GOT3 (cell line): ENCODE results near the gene RAX.

Experiments used
- DNase-seq: peaks from one replicate; lab custom pipeline; 2025; ENCODE audit warnings: mixed read lengths; lab: John Stamatoyannopoulos, UW

Gene RAX

DNA sequence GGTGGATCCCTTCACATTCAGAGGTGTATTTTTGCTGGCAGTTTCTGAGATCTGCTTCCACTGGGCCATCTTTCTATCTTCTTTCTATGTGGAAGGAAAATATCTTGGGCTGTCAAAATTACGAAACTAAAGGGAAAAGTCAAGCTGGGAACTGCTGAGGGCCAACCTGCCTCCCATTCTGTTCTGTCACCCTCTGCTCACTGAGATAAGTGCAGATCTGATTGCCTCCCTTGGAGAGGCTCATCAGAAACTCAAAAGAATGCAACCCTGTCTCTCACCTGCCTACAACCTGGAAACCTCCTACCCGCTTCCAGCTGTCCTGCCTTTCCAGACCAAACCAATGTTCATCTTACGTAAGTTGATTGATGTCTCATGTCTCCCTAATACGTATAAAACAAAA lies 26.5 kb downstream of the RAX start:
- DNase-seq = no peak

DNA sequence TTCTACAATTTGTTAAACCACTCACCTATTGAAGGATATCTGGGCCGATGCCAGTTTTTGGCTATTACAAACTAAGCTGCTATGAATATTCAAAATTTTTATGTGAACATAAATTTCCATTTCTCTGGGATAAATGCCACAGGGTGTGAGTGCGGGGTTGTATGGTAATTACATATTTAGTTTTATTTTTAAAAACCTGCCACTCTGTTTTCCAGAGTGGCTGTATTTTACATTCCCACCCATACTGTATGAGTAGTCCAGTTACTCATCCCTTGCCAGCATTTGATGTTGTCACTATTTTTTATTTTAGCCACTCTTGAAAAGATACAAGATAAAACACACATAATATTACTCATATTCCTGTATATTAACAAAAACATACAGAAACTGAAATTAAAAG lies 30.3 kb downstream of the RAX start:
- DNase-seq = no peak

DNA sequence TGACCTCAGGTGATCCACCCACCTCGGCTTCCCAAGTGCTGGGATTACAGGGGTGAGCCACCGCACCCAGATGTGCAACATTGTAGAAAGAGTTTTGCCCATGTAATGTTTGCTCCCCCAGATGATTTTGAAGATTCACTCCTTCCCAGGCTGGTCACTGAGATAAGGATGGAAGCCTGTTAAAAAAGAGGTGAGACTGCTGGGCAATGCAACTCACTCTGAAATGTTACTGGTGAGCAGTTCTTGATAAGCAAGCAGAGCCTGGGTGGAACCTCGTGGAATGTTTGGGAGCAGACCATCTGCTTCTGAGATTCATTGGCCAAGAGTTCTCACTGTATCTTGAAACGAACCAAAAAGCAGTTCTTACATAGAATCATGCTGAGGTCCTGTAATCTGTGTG lies 33.6 kb downstream of the RAX start:
- no peak for DNase-seq

DNA sequence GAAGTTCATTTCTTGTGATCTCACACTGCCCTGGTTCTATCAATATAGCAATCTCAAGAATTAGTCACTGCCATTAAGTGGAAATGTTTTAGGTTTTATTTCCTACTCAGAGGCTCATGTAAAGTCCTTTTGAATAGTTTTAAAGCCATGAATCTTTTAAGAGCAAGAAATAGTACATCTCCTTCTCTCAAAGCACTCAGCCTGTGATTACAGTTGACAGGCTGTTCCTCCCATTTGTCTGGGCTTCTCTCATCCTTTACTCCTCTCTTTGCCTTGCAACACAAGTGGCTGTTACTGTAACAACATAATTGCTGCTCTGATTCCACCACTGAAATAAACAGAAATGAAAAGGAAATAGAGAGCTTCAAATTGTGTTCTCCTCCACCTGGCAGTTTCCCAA lies 34.9 kb downstream of the RAX start:
- DNase-seq = no peak

DNA sequence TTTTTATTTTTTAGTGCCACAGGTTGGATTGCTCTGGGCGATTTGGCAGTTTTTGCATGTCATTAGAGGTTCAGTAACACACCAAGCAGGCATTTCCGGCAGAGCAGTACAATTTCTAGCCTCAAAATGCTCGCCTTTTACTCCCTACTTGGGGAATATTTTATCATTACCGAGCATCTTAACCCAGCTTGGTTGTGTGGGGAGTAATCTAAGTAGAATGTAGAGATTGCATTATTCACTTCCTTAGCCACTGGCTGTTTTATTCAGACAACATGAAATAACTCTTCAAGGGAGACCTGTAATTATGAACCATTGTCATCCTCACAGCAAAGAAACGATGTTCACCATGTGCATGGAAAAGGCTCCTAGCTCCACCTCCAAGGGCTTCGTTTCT lies 40.2 kb downstream of the RAX start:
- DNase-seq = no peak

DNA sequence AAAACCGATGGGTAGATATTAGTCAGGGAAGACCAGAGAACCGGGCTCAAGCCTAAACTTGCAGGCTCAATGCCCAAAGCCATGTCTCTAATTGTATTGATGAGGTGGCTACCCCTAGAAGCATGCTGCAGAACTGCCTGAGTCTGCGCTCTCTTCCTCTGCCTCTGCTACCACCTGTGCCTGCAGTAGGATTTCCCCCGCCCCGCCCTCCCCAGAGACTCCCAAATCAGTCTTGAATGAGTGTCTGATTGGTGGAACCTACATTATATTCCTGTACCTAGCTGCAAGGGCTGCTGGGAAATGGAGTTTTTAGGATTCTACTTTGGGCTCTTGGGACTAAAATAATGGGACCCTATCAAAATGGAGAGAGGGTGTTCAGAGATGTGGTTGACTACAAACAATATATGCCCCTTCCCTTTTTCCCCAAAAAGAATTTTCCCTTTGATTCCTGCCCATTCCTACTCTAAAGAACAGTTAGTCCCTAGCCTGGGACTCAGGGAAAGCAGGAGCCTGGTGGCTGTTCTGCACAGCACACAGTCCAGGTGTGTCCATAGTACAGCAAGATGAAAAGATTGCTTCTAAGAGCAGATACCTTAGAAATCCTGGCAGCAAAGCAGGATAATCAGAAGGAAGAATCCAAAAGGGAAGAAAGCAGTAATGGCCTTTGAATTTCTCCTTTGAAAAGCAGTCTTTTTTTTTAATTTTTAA lies 40.8 kb downstream of the RAX start:
- no peak for DNase-seq

DNA sequence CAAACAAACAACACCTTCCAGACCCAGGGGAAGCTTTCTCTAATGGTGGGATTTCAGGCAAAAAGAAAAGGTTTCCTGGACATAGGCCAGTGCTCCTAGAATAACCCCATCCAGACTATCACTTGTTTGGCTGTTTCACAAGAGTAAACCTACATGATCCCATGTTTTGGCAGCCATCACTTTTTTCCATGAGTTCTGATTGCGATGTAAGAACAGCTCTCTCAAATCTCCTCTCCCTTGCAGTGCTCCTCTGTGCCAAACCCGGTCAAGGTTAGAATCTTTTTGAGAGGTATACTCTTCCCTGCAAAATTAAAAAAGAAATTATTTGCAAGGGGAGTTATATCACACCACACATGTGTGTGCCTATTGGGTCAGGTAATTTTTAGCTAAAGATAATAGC lies 41.4 kb downstream of the RAX start:
- DNase-seq = no peak

DNA sequence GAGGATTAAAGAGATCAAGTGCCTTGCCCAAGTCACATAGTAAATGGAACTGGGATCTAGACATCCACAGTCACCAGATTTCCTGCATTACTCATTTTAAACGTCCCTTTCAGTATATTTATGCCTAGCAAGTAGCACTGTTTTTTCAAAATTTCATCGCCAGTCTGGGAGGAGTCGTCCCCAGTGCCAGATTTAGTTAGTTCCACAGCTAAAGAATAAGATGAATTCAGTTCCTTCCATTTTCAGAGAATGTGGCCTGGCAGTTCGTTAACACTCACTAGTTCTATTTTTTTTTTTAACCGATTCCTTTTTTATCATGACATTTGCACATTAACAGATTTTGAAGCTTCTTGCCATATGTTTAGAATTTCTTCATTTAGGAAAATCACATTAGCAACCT lies 42.1 kb downstream of the RAX start:
- no peak for DNase-seq

DNA sequence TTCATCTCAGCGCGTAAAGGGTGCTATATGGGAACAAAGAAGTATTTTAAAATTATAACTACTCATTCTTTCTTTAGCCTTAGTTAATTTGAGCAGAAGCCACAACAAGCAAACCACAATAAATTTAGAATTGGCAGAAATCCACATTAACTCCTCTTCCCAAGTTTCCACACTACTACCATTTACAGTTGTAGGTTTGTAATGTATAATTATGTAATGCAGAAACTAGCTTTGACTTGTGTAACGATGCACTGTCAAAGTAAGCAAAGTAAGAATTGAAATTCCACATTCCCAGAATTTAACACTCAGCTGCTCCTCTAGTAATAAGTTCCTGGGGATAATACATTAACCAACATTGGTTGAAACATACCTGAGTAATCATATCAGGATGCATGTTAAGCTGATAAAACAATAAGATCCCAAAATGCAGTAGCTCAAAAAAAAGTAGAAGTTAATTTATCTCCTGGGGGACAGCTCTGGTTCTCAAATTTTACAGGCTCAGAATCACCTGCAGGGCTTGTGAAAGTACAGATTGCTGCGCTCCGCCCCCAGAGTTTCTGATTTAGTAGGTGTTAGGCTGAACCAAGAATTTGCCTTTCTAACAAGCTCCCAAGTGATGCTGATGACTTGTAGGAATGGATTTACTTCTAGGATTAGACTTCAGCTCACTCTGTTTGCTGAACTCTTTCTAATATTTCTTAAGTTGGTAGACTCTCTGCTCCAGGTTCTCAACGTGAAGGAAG lies 43.4 kb downstream of the RAX start:
- DNase-seq = no peak

DNA sequence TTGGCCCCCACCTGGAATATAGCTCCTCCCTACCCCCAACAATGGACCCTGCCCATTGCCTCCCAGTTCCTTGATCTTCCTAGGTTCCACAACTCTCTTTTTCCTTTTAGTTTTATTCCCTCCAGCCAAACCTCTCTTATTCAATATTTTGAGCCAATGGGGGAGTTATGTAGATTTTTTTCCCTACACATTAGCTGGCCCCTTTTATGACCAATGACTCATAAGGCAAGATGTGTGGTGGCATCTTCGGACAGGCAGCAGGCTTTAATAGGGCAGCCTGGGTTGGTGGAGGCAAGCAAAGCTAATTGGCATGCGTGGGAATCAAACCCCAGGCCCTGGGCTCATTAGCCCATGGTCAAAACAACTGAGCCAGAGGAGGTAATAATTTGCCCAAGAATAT lies 44.1 kb downstream of the RAX start:
- DNase-seq = no peak

DNA sequence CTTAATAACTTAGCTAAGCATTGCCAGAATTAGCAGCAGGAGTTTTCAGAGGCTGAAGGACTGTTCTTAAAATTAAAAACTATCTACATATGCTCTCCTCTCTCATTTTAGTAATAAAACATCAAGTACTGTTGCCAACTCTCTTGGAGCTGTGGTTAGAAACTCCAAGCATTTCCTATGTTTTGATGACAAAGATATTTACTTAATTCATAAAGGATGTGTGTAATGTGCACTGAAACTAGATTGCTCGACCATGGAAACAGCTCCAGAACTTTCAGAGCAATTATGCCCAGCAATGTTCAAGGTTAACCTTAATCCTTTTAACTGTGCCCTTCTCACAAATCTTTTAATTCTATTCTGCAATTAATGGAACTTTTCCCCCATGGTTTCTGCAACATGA lies 44.9 kb downstream of the RAX start:
- no peak for DNase-seq

DNA sequence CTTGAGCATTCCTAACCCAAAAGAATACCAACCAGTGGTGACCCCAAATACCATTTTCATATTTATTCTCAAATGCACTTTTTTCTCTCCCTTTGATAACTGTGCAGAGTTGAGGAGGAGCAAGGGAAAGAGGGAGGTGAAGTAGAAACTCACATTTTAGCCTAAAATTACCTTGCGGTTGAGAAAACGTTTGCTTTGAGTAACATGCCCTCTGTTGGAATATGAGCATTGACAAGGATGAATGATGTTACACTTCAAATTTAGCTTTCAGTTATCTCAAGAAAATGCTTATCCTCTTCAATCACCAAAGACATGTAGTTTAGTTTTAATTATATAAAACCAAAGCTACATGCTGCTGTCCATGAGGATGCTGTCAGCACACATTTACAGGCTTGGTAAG lies 50.9 kb downstream of the RAX start:
- DNase-seq = no peak

DNA sequence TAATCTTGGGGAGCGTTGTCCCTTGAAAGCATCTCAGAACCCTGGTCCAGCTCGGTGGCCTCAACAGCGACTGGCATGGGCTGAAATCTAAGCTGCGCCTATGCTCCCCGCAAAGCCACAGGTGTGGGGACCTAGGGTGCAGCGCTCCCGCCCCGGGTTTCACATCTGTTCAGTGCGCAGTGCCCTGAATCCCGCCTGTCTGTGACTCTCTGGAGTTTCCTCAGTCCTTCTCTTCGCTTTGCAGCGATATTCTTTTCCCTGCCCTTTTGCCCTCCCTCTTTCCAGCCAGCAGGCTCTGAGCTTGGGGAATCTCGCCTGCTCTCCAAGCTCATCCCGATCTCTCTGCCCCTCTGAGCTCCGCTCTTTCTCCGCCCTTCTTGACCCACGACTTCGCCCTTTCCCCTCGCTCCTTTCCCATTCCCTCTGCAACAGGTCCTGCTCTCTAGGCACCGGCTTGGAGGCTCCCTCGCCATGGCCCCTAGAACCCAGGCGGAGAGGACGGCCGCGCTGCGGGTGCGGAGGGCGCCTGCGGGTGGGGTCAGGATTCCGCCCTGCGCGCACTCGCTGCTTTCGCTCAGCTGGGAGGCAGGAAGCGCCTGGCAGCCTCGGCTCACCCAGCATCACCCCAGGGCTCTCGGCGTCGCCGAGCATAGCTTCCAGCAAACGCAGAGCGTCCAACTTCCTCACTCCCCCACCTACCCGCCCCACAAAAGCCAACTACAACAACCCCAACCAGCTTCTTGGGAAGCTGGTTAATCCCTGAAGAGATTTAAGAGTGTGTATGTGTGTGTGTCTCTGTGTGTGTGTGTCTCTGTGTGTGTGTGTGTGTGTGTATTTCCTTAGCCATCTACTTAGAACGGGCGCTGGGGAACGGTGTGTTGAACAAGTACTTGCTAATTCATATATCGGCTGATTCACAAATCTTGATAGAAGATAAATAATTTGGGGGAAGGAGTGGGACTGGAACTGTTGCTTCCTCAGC lies 52.2 kb downstream of the RAX start:
- DNase-seq = no peak

DNA sequence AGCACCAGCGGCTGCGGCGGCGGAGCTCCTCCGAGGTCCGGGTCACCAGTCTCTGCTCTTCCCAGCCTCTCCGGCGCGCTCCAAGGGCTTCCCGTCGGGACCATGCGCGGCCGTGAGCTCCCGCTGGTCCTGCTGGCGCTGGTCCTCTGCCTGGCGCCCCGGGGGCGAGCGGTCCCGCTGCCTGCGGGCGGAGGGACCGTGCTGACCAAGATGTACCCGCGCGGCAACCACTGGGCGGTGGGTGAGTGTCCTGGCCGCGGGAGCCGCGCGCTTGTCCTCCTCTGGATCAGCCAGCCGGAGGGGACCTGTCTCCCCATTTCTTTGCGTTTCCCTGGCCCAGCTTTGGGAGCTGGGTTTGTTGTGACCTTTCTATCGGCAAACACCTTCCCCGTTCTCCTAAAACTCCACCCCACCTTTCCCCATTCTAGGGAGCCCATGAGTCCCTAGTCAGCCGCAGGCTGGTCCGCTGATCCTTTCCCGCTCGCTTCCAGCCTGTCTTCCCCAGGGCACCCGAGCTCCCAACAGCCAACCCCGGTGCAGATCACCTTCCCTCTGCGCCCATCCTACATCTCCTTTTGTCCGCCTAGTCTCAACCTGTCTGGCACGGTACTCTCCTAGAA lies 53.0 kb downstream of the RAX start:
- DNase-seq = no peak

DNA sequence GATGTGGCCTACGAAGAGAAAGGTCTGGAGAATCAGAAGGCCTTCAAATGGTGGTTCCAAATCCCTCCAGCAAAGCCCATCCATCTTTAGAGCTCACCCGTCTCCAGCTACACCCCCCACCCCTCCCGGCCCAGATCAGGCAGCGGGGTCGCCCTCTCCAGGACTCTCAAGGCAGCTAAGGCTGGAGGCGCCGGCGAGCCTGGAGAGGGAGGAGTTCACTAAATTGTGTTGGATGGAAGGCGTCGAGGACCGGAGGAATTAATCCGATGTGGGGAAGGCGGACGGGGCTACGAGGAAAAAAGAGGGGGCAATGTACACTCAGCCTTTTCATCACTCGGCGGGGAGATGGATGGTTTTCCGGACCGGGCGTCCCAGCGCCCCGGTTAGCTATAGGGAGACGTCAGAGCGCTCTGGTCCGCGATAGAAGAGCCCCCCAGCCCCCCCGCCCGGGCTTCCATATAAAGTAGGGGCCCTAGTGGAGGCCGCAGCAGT lies 53.5 kb downstream of the RAX start, which contains the start of gene GRP:
TSS of gene GRP (plus strand) at position 487 of the 492 bp plus-strand sequence. CDS start 108 bp downstream, outside the sequence.
- no peak for DNase-seq

DNA sequence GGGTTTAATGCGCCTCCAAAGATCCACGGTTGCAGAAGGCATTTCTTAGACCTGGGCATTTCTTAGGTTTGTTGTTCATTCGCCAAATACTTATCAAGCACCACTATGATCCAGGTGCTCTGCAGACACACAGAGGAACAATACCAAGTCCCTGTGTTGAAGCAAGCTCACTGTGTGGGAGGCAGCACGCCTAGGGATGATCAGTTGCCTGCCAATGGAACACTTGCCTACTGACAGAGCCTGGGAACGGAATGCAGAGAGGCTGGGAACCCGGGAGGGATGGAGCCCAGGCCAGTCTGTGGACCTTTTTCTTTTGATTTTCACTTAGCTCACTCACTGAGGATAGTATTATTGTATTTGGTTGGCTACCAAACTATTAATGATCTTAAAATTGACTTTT lies 55.2 kb downstream of the RAX start:
- DNase-seq = no peak
